A549 (cell line): ENCODE results near the gene FUT7. TPM values are rescaled to one million over a fixed set of nuclear protein-coding genes. Genes with fewer than 3 reads are reported as not detected.

Experiments used
- ATAC-seq, 2 experiments: fragments of 200-7000 bp in 1 of 2; fragments of >200 bp in 1 of 2; cut with Nextera tagmentation in 1 of 2; cut with Tn5 transposase in 1 of 2; 3 replicates each; pipeline versions ENCODE4 v1.8.0 to v1.9.1; 2018 to 2020; ENCODE audit warnings: mild to moderate bottlenecking in 1 of 2, moderate library complexity in 1 of 2
- CTCF ChIA-PET: fragments of 300-600 bp; sonication (Branson Sonifier 250); formaldehyde crosslinking; extraction: SDS; loops from one replicate; lab custom pipeline; 2021; ENCODE audit warnings: antibody characterized with exemption, inconsistent platforms; lab: Yijun Ruan, JAX
- POLR2A ChIA-PET: fragments of 350-600 bp; formaldehyde crosslinking; extraction: SDS; loops from one replicate; lab custom pipeline; 2021; ENCODE audit warnings: antibody characterized with exemption, inconsistent platforms; lab: Yijun Ruan, JAX
- DNase-seq, 2 experiments: peaks; one replicate each; pipeline versions ENCODE4 v3.0.0 to v3.0.0-alpha.2; 2011 to 2016; ENCODE audit warnings: low read depth in 1 of 2, low spot score in 1 of 2
- FAIRE-seq: peaks from 2 replicates; lab custom pipeline; 2011; peaks lifted over from hg19 to GRCh38; lab: Jason Lieb, UNC
- H3K27ac ChIP-seq, 2 experiments: fragments of >200 bp; sonication (Bioruptor Twin); formaldehyde crosslinking; 3 replicates each; pipeline ENCODE4 v1.5.1; 2016 to 2017
- H3K4me1 ChIP-seq: fragments of >200 bp; sonication (Bioruptor Twin); formaldehyde crosslinking; 3 replicates; pipeline ENCODE4 v1.6.1; 2016
- H3K4me2 ChIP-seq: fragments of >200 bp; sonication (Bioruptor Twin); formaldehyde crosslinking; 3 replicates; pipeline ENCODE4 v1.6.1; 2016
- H3K4me3 ChIP-seq: fragments of >200 bp; sonication (Bioruptor Twin); formaldehyde crosslinking; 3 replicates; pipeline ENCODE4 v1.5.1; 2016
- H3K9me3 ChIP-seq: fragments of >200 bp; sonication (Bioruptor Twin); formaldehyde crosslinking; 3 replicates; pipeline ENCODE4 v1.6.1; 2016
- BCL3 ChIP-seq: fragments of >200 bp; sonication (Bioruptor Twin); formaldehyde crosslinking; IDR thresholded peaks from 3 replicates; pipeline ENCODE4 v1.6.1; 2016
- CBX8 ChIP-seq: fragments of 200-600 bp; sonication (generic); IDR thresholded peaks from 2 replicates; pipeline ENCODE4 v1.6.1; 2016
- CEBPB ChIP-seq, 2 experiments: fragments of >200 bp in 1 of 2; sonication (Bioruptor Twin) in 1 of 2; formaldehyde crosslinking in 1 of 2; IDR thresholded peaks; 2 replicates each; pipeline ENCODE4 v1.6.1; 2012 to 2016
- CHD2 ChIP-seq: fragments of 150-350 bp; IDR thresholded peaks from 2 replicates; pipeline ENCODE4 v1.6.1; 2014; ENCODE audit warnings: low read length; ENCODE audit not compliant: partially characterized antibody
- CHD4 ChIP-seq: fragments of 200-600 bp; sonication (generic); IDR thresholded peaks from 2 replicates; pipeline ENCODE4 v1.6.1; 2016; ENCODE audit warnings: antibody characterized with exemption, mild to moderate bottlenecking, borderline replicate concordance
- CTCF ChIP-seq: fragments of >200 bp; sonication (Bioruptor Twin); formaldehyde crosslinking; IDR thresholded peaks from 3 replicates; pipeline ENCODE4 v1.5.1; 2016
- E2F6 ChIP-seq: IDR thresholded peaks from 2 replicates; pipeline ENCODE4 v1.6.1; 2012; ENCODE audit warnings: low read depth, borderline replicate concordance
- EHMT2 ChIP-seq: fragments of 200-600 bp; sonication (generic); IDR thresholded peaks from 2 replicates; pipeline ENCODE4 v1.6.1; 2016; ENCODE audit warnings: antibody characterized with exemption, low read depth, mild to moderate bottlenecking, moderate library complexity
- EP300 ChIP-seq, 2 experiments: fragments of >200 bp; sonication (Bioruptor Twin); formaldehyde crosslinking; IDR thresholded peaks; 2 replicates in 1 of 2; 3 replicates in 1 of 2; pipeline ENCODE4 v1.6.1; 2016 to 2017
- FOSL2 ChIP-seq, 2 experiments: fragments of 450-650 bp in 1 of 2; fragments of >200 bp in 1 of 2; sonication (Bioruptor Twin) in 1 of 2; formaldehyde crosslinking; IDR thresholded peaks; 2 replicates each; pipeline versions ENCODE4 v1.5.0 to v1.6.1; 2016 to 2020; ENCODE audit warnings: mild to moderate bottlenecking in 1 of 2, moderate library complexity in 1 of 2
- FOXS1 ChIP-seq: fragments of 250-450 bp; sonication (Bioruptor Pico); IDR thresholded peaks from 2 replicates; pipeline ENCODE4 v1.5.0; 2020; ENCODE audit warnings: mild to moderate bottlenecking, moderate library complexity
- GATA3 ChIP-seq: IDR thresholded peaks from 2 replicates; pipeline ENCODE4 v1.6.1; 2012; ENCODE audit warnings: borderline replicate concordance
- HDAC2 ChIP-seq: fragments of 200-600 bp; sonication (generic); IDR thresholded peaks from 2 replicates; pipeline ENCODE4 v1.6.1; 2016
- HEYL ChIP-seq: fragments of 250-450 bp; sonication (Bioruptor Pico); IDR thresholded peaks from 2 replicates; pipeline ENCODE4 v1.8.0; 2021; ENCODE audit warnings: mild to moderate bottlenecking, moderate library complexity
- HMGXB4 ChIP-seq: fragments of 250-450 bp; sonication (Bioruptor Pico); IDR thresholded peaks from 2 replicates; pipeline ENCODE4 v1.5.0; 2021; ENCODE audit warnings: mild to moderate bottlenecking, moderate library complexity, borderline replicate concordance
- JUN ChIP-seq, 2 experiments: fragments of >200 bp; sonication (Bioruptor Twin); formaldehyde crosslinking; IDR thresholded peaks; 2 replicates in 1 of 2; 3 replicates in 1 of 2; pipeline ENCODE4 v1.6.1; 2016 to 2017
- KDM5A ChIP-seq: fragments of 200-600 bp; sonication (generic); IDR thresholded peaks from 2 replicates; pipeline ENCODE4 v1.6.1; 2016; ENCODE audit warnings: antibody characterized with exemption, mild to moderate bottlenecking
- MAFK ChIP-seq: fragments of 450-650 bp; IDR thresholded peaks from 2 replicates; pipeline ENCODE4 v1.6.1; 2014; ENCODE audit not compliant: partially characterized antibody
- MAX ChIP-seq: IDR thresholded peaks from 2 replicates; pipeline ENCODE4 v1.6.1; 2012
- MAZ ChIP-seq: fragments of 150-350 bp; IDR thresholded peaks from 2 replicates; pipeline ENCODE4 v1.6.1; 2014; ENCODE audit warnings: antibody characterized with exemption, low read depth, low read length, borderline replicate concordance
- MYC ChIP-seq: IDR thresholded peaks from 2 replicates; pipeline ENCODE4 v1.6.1; 2012; ENCODE audit warnings: mild to moderate bottlenecking, inconsistent platforms, low read length, improper control_type of control experiment, borderline replicate concordance
- PHF8 ChIP-seq: fragments of 200-600 bp; sonication (generic); IDR thresholded peaks from 2 replicates; pipeline ENCODE4 v1.6.1; 2016; ENCODE audit warnings: low read depth, mild to moderate bottlenecking, antibody characterized with exemption, moderate library complexity, borderline replicate concordance
- POLR2A ChIP-seq: IDR thresholded peaks from 2 replicates; pipeline ENCODE4 v1.6.1; 2012; ENCODE audit warnings: mild to moderate bottlenecking, low read length
- RARB ChIP-seq: fragments of 250-450 bp; sonication (Bioruptor Pico); IDR thresholded peaks from 2 replicates; pipeline ENCODE4 v1.8.0; 2021; ENCODE audit warnings: mild to moderate bottlenecking, moderate library complexity
- RCOR1 ChIP-seq: fragments of 150-350 bp; IDR thresholded peaks from 2 replicates; pipeline ENCODE4 v1.6.1; 2014; ENCODE audit warnings: antibody characterized with exemption, low read length, low read depth
- REST ChIP-seq: fragments of 200-600 bp; sonication (generic); IDR thresholded peaks from 2 replicates; pipeline ENCODE4 v1.6.1; 2016; ENCODE audit warnings: antibody characterized with exemption, mild to moderate bottlenecking, moderate library complexity
- SREBF2 ChIP-seq: fragments of 450-650 bp; IDR thresholded peaks from 2 replicates; pipeline ENCODE4 v1.6.1; 2014; ENCODE audit warnings: mild to moderate bottlenecking, moderate library complexity
- TP53 ChIP-seq: fragments of 250-450 bp; sonication (Bioruptor Pico); IDR thresholded peaks from 2 replicates; pipeline ENCODE4 v1.5.0; 2021; ENCODE audit warnings: mild to moderate bottlenecking, moderate library complexity
- ZFP36 ChIP-seq: fragments of 450-650 bp; IDR thresholded peaks from 2 replicates; pipeline ENCODE4 v1.6.1; 2014; ENCODE audit warnings: borderline replicate concordance; ENCODE audit not compliant: partially characterized antibody
- ZNF302 ChIP-seq: fragments of 250-450 bp; sonication (Bioruptor Pico); IDR thresholded peaks from 2 replicates; pipeline ENCODE4 v1.9.0; 2021; ENCODE audit warnings: inconsistent platforms, mild to moderate bottlenecking, moderate library complexity
- ZSCAN20 ChIP-seq: fragments of 250-450 bp; sonication (Bioruptor Pico); IDR thresholded peaks from 2 replicates; pipeline ENCODE4 v1.8.0; 2022; ENCODE audit warnings: mild to moderate bottlenecking, moderate library complexity
- WGBS: methylation state at CpG from one replicate; pipeline ENCODE4 v1.1.6; 2017; ENCODE audit errors: missing lambda C conversion rate; 5-methylcytosine and 5-hydroxymethylcytosine counted together
- polyA plus RNA-seq, 4 experiments: library from polyadenylated mRNA; depleted of rRNA in 3 of 4; stranded (reverse); fragments of >200 nt; fragmentation: RNase III in 1 of 4; extraction: RNeasy Plus Mini Kit Qiagen cat#74134 plus additional on column Dnase treatment in 1 of 4; gene quantifications; 2 replicates in 3 of 4; 3 replicates in 1 of 4; pipeline ENCODE4 v1.2.3, GENCODE V29; 2011 to 2017

The FUT7 gene
- polyA plus RNA-seq, 2 of the 4 experiments (the other 2 are of a cell fraction) = not detected

GRCh38 chr9:137025517-137025966 is 6.3 kb downstream of the FUT7 start:
- ATAC-seq = no peak
- peaks cover 30% of the 10 kb centered on the region for H3K4me1 ChIP-seq
- CTCF ChIA-PET = interaction anchor here (0.6 to 20.4 kb wide), 16 partner anchors 12 to 259 kb away, joined by 3 to 282 read pairs (median 4); partner anchors contain the start of genes C8G, CCDC183, FBXW5 and LCN12
- whole genome bisulfite sequencing = no CpG with 5 or more reads among the region's 21 CpGs
- H3K9me3 ChIP-seq = no peaks in the 10 kb centered on the region
- no peak overlapping the region for H3K4me3 ChIP-seq
- no peak for FAIRE-seq
- TF ChIP-seq CEBPB (IDR thresholded peaks at IDR 0.05) = no peak
- TF ChIP-seq KDM5A = no peak
- TF ChIP-seq HEYL = no peak
- TF ChIP-seq SREBF2 = no peak
- TF ChIP-seq EHMT2 = no peak
- no peak for TF ChIP-seq GATA3
- no peak for TF ChIP-seq FOXS1 (CRISPR knock-in tag)
- no peak for TF ChIP-seq MAX
- no peak for TF ChIP-seq MAFK
- no peak for TF ChIP-seq PHF8
- no peak for TF ChIP-seq HMGXB4
- no peak for TF ChIP-seq EP300 (IDR thresholded peaks at IDR 0.05)
- no peak for TF ChIP-seq CHD4
- TF ChIP-seq POLR2A = no peak
- no peak for TF ChIP-seq BCL3
- no peak for TF ChIP-seq E2F6
- no peak for DNase-seq
- POLR2A ChIA-PET = no interaction called here
- H3K27ac ChIP-seq = no peak overlapping the region
- no peak overlapping the region for H3K4me2 ChIP-seq

GRCh38 chr9:137023583-137023991 is 8.3 kb downstream of the FUT7 start:
- 0 out of 6 replicates have a peak overlapping the region, but pooled peaks of 1 of the 2 experiments have one; percentile 17 for H3K27ac ChIP-seq
- CTCF ChIA-PET = interaction anchor here (12.3 to 20.4 kb wide), 3 partner anchors 14 to 75 kb away, joined by 169 to 282 read pairs (median 207); partner anchors contain the start of genes C8G, FBXW5, LCN12 and SAPCD2
- H3K9me3 ChIP-seq = no peaks in the 10 kb centered on the region
- 81% methylated on average over 11 of the region's 15 CpGs for WGBS
- no peak for FAIRE-seq
- no peak overlapping the region for H3K4me2 ChIP-seq
- no peak for DNase-seq
- peaks cover 22% of the 10 kb centered on the region for H3K4me1 ChIP-seq
- POLR2A ChIA-PET = no interaction called here
- ATAC-seq = no peak
- H3K4me3 ChIP-seq = no peak overlapping the region
- no peak for TF ChIP-seq CBX8
- no peak for TF ChIP-seq REST
- no peak for TF ChIP-seq FOSL2 (IDR thresholded peaks at IDR 0.05)
- no peak for TF ChIP-seq FOSL2 (CRISPR knock-in tag; IDR thresholded peaks at IDR 0.05)
- no peak for TF ChIP-seq CTCF
- no peak for TF ChIP-seq TP53
- no peak for TF ChIP-seq HEYL
- no peak for TF ChIP-seq RARB (CRISPR knock-in tag)
- no peak for TF ChIP-seq GATA3
- TF ChIP-seq MYC = no peak
- no peak for TF ChIP-seq POLR2A
- TF ChIP-seq RCOR1 = no peak
- no peak for TF ChIP-seq HDAC2
- no peak for TF ChIP-seq CHD2
- no peak for TF ChIP-seq ZFP36
- no peak for TF ChIP-seq ZNF302
- TF ChIP-seq JUN (IDR thresholded peaks at IDR 0.05) = no peak
- TF ChIP-seq MAZ = no peak
- TF ChIP-seq ZSCAN20 (CRISPR knock-in tag) = no peak
